MM.1S (cell line): Measurements from ENCODE around the gene ATP13A2.

ENCODE experiments used
- CTCF ChIP-seq: fragments of 300-600 bp; sonication (generic); IDR thresholded peaks from 2 replicates; pipeline ENCODE4 v1.5.1; 2016; ENCODE audit warnings: antibody characterized with exemption, low read length, mixed read lengths
- EZH2 ChIP-seq: fragments of 300-600 bp; sonication (generic); optimal IDR thresholded peaks from 2 replicates; pipeline ENCODE3; 2017; ENCODE audit warnings: low read depth, mild to moderate bottlenecking, antibody characterized with exemption, low read length, mixed read lengths

- TF ChIP-seq CTCF, result no peak
- no peak for TF ChIP-seq EZH2
Observed at GRCh38 chr1:16965486-16966067, 46.2 kb downstream of the ATP13A2 start.
